ENCODE results near the gene B4GALT3. TPM values are rescaled to one million over a fixed set of nuclear protein-coding genes. Genes with fewer than 3 reads are reported as not detected.

The B4GALT3 gene
- total RNA-seq, 6 donors from 2014 or later, result 12.3 to 37.1 (median 27.2) TPM

- DNase-seq (peak in 1 of 2 donors; percentile 82), ATAC-seq (ENCODE audit: low FRiP score in 2 of 2) (no peak)
- H3K4me1 ChIP-seq, result peaks cover 5 to 25% (median 13%) of the 10 kb centered on the region in 4 donors
- no peaks in the 10 kb centered on the region for H3K27me3 ChIP-seq
- H3K36me3 ChIP-seq, result peaks cover 0 to 10% (median 0%) of the 10 kb centered on the region in 4 donors
- no peaks in the 10 kb centered on the region for H3K9me3 ChIP-seq
- no peak overlapping the region for H3K4me3 ChIP-seq
- no peak overlapping the region for H3K27ac ChIP-seq
- whole genome bisulfite sequencing, 2 donors, result 86 to 91% methylated on average over 9 to 17 of the region's 21 CpGs
- TF ChIP-seq EP300 (IDR thresholded peaks at IDR 0.05) (no peak), POLR2A (IDR thresholded peaks at IDR 0.05) (no peak)
- TF ChIP-seq, protein P1, sequence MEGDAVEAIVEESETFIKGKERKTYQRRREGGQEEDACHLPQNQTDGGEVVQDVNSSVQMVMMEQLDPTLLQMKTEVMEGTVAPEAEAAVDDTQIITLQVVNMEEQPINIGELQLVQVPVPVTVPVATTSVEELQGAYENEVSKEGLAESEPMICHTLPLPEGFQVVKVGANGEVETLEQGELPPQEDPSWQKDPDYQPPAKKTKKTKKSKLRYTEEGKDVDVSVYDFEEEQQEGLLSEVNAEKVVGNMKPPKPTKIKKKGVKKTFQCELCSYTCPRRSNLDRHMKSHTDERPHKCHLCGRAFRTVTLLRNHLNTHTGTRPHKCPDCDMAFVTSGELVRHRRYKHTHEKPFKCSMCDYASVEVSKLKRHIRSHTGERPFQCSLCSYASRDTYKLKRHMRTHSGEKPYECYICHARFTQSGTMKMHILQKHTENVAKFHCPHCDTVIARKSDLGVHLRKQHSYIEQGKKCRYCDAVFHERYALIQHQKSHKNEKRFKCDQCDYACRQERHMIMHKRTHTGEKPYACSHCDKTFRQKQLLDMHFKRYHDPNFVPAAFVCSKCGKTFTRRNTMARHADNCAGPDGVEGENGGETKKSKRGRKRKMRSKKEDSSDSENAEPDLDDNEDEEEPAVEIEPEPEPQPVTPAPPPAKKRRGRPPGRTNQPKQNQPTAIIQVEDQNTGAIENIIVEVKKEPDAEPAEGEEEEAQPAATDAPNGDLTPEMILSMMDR (IDR thresholded peaks at IDR 0.05), result no peak
Observed at GRCh38 chr1:161193561-161194235, 16.4 kb upstream of the B4GALT3 start.

- WGBS, 2 donors, result 37 to 62% methylated on average over 7 to 15 of the region's 15 CpGs
- peak in 1 of 2 donors; percentile 17 for TF ChIP-seq POLR2AphosphoS5 (IDR thresholded peaks at IDR 0.05)
- TF ChIP-seq EP300 (IDR thresholded peaks at IDR 0.05), result peak in 1 of 4 donors; percentile 9
- TF ChIP-seq, protein P1 (IDR thresholded peaks at IDR 0.05), result peak; percentile 78 to 92 (median 81)
- no peak for TF ChIP-seq POLR2A (IDR thresholded peaks at IDR 0.05)
- H3K36me3 ChIP-seq, result peaks cover 0 to 10% (median 0%) of the 10 kb centered on the region in 4 donors
- H3K9me3 ChIP-seq, result no peaks in the 10 kb centered on the region
- no peaks in the 10 kb centered on the region for H3K27me3 ChIP-seq
- H3K4me3 ChIP-seq, result no peak overlapping the region
- H3K27ac ChIP-seq, result peak overlapping the region in 1 of 4 donors; percentile 3
- DNase-seq, result peak; percentile 50 to 64
- peaks cover 4 to 16% (median 6%) of the 10 kb centered on the region in 4 donors for H3K4me1 ChIP-seq
- peak; percentile 72 to 77 for ATAC-seq (ENCODE audit: low FRiP score in 2 of 2)
Observed at GRCh38 chr1:161192476-161193465, 15.5 kb upstream of the B4GALT3 start.

GRCh38 chr1:161191971-161192370 is 14.7 kb upstream of the B4GALT3 start:
- no peaks in the 10 kb centered on the region for H3K9me3 ChIP-seq
- H3K36me3 ChIP-seq, result peaks cover 0 to 10% (median 0%) of the 10 kb centered on the region in 4 donors
- DNase-seq, result no peak
- no peak overlapping the region for H3K27ac ChIP-seq
- no peak for ATAC-seq (ENCODE audit: low FRiP score in 2 of 2)
- no peak overlapping the region for H3K4me3 ChIP-seq
- WGBS, 2 donors, result 64 to 67% methylated on average over 8 of the region's 8 CpGs
- peaks cover 5 to 13% (median 9%) of the 10 kb centered on the region in 4 donors for H3K4me1 ChIP-seq
- no peaks in the 10 kb centered on the region for H3K27me3 ChIP-seq
- TF ChIP-seq, protein P1 (IDR thresholded peaks at IDR 0.05), result no peak
- TF ChIP-seq POLR2AphosphoS5 (IDR thresholded peaks at IDR 0.05) (no peak), POLR2A (IDR thresholded peaks at IDR 0.05) (no peak), EP300 (IDR thresholded peaks at IDR 0.05) (no peak)

GRCh38 chr1:161190962-161191521 is 13.7 kb upstream of the B4GALT3 start:
- ATAC-seq (ENCODE audit: low FRiP score in 2 of 2), result no peak
- H3K4me1 ChIP-seq, result peaks cover 14 to 18% (median 16%) of the 10 kb centered on the region in 4 donors

More at GRCh38 chr1:161190962-161191521, 13.7 kb upstream of the B4GALT3 start:
- Histone ChIP-seq H3K36me3 (peaks cover 0 to 10% (median 0%) of the 10 kb centered on the region in 4 donors), H3K4me3 (no peak overlapping the region), H3K27ac (no peak overlapping the region), H3K27me3 (no peaks in the 10 kb centered on the region), H3K9me3 (no peaks in the 10 kb centered on the region)
- peak in 1 of 2 donors; percentile 81 for DNase-seq
- WGBS, 2 donors, result 53 to 66% methylated on average over 15 to 22 of the region's 22 CpGs
- TF ChIP-seq POLR2A (IDR thresholded peaks at IDR 0.05) (no peak), EP300 (IDR thresholded peaks at IDR 0.05) (no peak), POLR2AphosphoS5 (IDR thresholded peaks at IDR 0.05) (no peak)
- TF ChIP-seq, protein P1 (IDR thresholded peaks at IDR 0.05), result no peak

Measured in upper lobe of left lung (tissue), 6 donors.